Measurements from ENCODE around the gene BACE2. TPM values are rescaled to one million over a fixed set of nuclear protein-coding genes. Genes with fewer than 3 reads are reported as not detected.

The BACE2 gene
- total RNA-seq, 2 donors from 2014 or later = 0.37 to 1.4 TPM

DNA sequence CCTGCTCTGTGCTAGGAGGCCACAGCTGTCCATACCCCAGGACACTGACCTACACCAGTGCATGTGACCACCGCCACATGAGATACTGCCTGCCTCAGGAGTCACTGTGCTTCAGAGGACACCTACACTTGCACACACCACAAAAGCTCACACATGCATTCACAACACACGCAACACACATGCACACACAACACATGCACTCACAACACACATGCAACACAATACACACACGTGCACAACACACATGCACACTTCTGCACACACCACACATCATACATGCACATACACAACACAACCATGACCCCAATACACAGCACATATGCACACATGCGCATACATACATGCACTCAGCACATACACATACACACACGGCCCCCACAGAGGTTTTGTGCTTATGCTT, 28.7 kb upstream of the BACE2 start:
- Mint-ChIP-seq H3K27ac (no peak overlapping the region), H3K4me1 (no peaks in the 10 kb centered on the region), H3K36me3 (ENCODE audit: low read depth) (no peaks in the 10 kb centered on the region), H3K4me3 (no peak overlapping the region), H3K27me3 (peaks cover 50% of the 10 kb centered on the region)
- ATAC-seq (no peak), DNase-seq (no peak)
- no peaks in the 10 kb centered on the region for H3K9me3 ChIP-seq (ENCODE audit: control insufficient read depth, low read length, poor library complexity, severe bottlenecking)

DNA sequence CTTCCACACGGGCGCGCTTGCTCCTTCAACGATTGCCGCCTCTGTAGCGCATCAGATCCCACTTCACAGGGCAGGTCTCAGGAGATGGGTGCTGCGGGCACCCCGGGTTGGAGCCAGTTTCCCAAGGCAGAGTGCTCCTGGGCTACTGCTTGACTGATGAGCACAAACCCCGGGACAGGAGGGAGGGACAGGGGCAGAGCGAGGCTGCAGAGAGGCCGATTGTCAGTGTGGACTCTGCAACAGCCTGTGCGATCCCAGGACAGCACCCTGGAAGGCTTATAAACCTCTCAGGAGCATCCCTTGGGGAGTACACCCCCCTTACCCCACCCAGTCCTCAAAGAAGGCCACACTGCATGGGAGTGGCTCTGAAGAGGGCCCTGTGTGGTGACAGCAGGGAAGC, 28.0 kb upstream of the BACE2 start:
- DNase-seq = no peak
- H3K36me3 Mint-ChIP-seq (ENCODE audit: low read depth) = no peaks in the 10 kb centered on the region
- ATAC-seq = no peak

DNA sequence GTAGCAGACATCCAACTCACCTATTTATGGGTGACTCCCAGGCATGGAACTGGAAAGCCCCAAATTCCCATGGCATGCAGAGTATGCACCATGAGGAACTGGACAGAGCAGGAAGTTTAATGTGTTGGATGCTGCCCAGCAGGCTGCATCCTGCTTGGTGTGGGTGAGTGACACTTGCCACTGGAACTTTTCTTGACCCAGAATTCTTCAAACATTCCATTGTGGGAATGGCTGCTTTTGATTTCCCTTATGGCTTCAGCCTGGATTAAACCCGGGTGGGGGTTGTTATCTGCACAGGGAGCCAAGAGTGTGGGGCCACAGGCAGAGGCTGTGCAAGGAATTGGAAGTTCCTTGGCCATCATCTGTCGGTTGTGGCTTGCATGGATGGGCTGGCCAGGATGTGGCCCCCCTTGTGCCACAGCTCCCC, 26.9 kb upstream of the BACE2 start:
- Mint-ChIP-seq H3K36me3 (ENCODE audit: low read depth) (no peaks in the 10 kb centered on the region), H3K27ac (no peak overlapping the region), H3K27me3 (peaks cover 51% of the 10 kb centered on the region), H3K4me3 (no peak overlapping the region), H3K4me1 (no peaks in the 10 kb centered on the region)
- no peak for ATAC-seq
- H3K9me3 ChIP-seq (ENCODE audit: control insufficient read depth, low read length, poor library complexity, severe bottlenecking) = no peaks in the 10 kb centered on the region
- no peak for DNase-seq

More for the DNA sequence above, 28.0 kb upstream of the BACE2 start:
- H3K27ac Mint-ChIP-seq = no peak overlapping the region
- no peaks in the 10 kb centered on the region for H3K9me3 ChIP-seq (ENCODE audit: control insufficient read depth, low read length, poor library complexity, severe bottlenecking)
- no peaks in the 10 kb centered on the region for H3K4me1 Mint-ChIP-seq
- peaks cover 53% of the 10 kb centered on the region for H3K27me3 Mint-ChIP-seq
- H3K4me3 Mint-ChIP-seq = no peak overlapping the region

DNA sequence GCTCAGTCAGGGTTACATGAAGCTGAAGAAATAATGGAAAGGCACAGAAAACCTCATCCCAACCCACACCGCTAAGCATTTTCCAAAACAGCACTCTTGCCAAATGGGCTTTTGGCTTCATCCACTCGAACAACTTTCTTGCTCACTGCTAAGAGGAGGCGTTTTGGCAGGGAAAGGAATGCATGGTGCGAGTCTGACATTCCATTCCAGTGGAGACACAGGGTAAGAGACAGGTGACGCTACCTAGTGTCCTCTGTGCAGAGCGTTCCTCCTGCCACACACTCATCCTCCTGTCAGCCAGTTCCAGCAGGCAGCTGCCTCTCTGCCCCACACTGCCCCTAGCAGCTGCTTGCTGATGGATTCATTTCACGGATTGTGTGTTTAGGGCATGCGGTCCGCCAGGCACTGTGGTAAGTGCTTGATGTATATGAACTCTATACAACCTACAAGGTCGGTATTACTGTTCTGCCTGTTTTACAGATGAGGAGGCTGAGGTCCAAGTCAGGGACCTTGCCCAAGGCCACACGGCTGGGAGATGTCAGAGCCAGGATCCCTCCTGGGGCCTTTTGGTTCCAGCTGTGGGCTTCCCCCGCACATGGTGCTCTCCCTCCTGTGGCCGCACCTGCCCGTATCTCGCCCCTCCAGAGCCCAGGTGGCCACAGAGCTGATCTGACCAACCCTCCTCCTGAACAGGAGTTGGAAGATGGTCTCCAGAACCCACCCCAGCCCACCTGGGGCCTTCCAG, 25.7 kb upstream of the BACE2 start:
- no peaks in the 10 kb centered on the region for H3K4me1 Mint-ChIP-seq
- no peaks in the 10 kb centered on the region for H3K36me3 Mint-ChIP-seq (ENCODE audit: low read depth)
- ATAC-seq (no peak), DNase-seq (no peak)
- peaks cover 53% of the 10 kb centered on the region for H3K27me3 Mint-ChIP-seq
- H3K27ac Mint-ChIP-seq = no peak overlapping the region
- H3K4me3 Mint-ChIP-seq = no peak overlapping the region
- H3K9me3 ChIP-seq (ENCODE audit: control insufficient read depth, low read length, poor library complexity, severe bottlenecking) = no peaks in the 10 kb centered on the region

DNA sequence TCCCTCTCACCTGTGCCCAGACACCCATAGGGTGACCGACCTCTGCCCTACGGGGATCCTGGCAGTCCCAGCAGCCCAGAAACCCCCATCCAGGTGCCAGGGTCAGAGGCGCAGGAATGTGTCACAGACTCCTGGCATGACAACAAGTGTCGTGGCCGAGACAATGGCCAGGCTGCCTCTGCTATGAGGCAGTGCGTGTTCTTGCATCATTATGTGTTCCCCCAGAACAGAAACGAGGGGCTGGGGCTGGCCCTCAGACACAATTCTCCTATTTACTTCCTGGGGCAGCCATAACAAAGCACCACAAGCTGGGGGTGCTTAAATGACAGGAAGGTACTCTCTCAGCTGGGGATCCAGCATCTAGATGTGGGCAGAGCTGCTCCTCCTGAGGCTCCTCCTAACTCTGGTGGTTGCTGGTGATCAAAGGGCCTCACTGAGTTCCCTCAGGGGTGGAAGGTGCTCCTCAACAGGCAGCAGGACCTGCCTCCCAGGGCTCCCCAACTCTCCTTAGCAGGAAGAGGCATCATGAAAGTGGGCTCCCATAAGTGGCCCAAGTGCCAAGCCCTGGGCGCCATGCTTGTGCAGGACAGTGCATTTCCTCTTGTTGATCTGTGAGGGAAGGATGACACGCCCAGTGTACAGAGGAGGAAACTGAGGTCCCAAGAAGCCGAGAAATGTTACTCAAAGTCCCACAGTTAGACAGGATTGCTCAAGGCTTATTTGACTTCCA, 24.2 kb upstream of the BACE2 start:
- H3K9me3 ChIP-seq (ENCODE audit: control insufficient read depth, low read length, poor library complexity, severe bottlenecking) = no peaks in the 10 kb centered on the region

DNA sequence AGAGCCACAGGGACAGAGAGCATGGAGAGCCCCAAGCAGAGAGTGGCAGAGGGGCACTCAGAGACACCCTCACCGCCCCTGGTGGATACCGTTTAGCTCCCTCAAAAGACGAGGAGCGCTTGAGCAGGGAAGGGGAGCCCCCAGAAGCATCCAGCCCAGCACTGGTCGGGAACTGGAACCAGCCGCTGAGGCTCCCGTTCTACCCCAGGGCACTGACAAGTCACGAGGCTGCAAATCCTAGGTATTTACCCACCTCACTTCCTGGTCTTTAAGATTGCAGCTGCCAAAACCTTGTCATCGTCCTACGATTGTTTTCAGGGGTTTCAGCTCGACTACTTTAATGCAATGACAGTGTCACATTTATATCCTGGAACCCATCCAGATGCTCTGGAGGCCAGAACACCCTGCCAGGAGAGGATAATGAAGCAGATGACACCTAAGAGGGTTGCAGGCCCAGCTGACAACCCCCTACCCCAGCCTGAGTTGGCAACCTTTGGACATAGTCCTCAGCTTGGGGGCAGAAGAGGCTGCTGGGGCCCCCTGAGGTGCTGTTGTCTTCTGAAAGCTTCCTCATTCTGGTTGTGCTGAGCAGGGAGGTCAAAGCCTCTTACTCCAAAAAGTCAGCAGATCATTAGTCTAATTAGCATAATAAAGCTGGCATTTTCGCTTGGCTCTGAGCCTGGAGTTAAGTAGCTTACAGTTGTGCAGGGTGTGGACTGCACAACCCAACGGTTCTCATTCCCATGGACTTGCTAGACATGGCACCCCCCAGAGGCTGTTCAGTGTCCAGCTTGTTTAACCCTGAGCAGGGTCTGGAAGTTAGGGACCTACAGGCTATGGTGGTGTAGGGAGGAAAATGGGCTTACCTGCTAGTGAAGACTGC, 20.6 kb upstream of the BACE2 start:
- no peaks in the 10 kb centered on the region for H3K36me3 Mint-ChIP-seq (ENCODE audit: low read depth)
- ATAC-seq (no peak), DNase-seq (no peak)
- no peaks in the 10 kb centered on the region for H3K4me1 Mint-ChIP-seq
- peaks cover 40% of the 10 kb centered on the region for H3K27me3 Mint-ChIP-seq
- no peak overlapping the region for H3K4me3 Mint-ChIP-seq
- no peaks in the 10 kb centered on the region for H3K9me3 ChIP-seq (ENCODE audit: control insufficient read depth, low read length, poor library complexity, severe bottlenecking)
- H3K27ac Mint-ChIP-seq = no peak overlapping the region

More for the DNA sequence above, 24.2 kb upstream of the BACE2 start:
- no peaks in the 10 kb centered on the region for H3K36me3 Mint-ChIP-seq (ENCODE audit: low read depth)
- no peak for DNase-seq
- no peaks in the 10 kb centered on the region for H3K4me1 Mint-ChIP-seq
- H3K4me3 Mint-ChIP-seq = no peak overlapping the region
- peaks cover 53% of the 10 kb centered on the region for H3K27me3 Mint-ChIP-seq
- ATAC-seq = no peak
- H3K27ac Mint-ChIP-seq = no peak overlapping the region

DNA sequence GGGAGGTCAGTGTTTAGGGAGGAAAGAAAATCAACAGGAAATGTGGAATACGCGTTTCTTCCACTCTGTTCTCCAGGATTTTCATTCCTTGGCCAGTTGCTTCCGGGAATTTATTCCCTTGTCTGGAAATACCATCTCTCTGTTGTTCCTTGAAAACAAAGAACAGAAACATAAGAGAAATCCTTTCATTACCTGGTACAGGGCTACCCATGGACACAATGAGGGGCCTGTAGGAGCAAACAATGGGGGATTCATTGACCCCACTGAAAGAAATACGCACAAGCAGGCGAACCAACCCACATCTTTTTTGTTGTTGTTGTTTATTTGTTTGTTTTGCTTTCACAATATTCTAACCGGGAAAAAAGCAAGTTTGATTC, 20.0 kb upstream of the BACE2 start:
- Mint-ChIP-seq H3K27ac (no peak overlapping the region), H3K4me3 (no peak overlapping the region), H3K27me3 (peaks cover 34% of the 10 kb centered on the region), H3K36me3 (ENCODE audit: low read depth) (no peaks in the 10 kb centered on the region), H3K4me1 (no peaks in the 10 kb centered on the region)
- ATAC-seq (no peak), DNase-seq (no peak)
- H3K9me3 ChIP-seq (ENCODE audit: control insufficient read depth, low read length, poor library complexity, severe bottlenecking) = no peaks in the 10 kb centered on the region

DNA sequence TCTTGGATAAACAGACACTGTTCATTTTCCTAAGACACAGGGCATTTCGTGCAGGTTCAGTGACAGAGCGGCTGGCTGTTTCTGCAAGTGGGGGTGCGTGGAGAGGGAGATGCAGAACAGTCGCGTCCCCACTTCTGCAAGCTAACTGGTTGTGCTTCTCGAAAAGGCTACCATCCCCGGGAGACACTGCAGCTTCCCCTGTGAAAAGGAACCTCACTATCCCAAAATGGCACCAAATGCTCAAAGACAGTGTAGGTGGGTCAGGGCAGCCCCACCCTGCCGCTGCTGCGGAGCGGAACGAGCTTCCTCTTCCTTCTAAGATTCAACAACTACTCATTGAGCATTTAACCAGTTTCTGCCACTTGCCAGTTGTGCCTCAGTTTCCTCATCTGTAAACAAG, 19.2 kb upstream of the BACE2 start:
- H3K9me3 ChIP-seq (ENCODE audit: control insufficient read depth, low read length, poor library complexity, severe bottlenecking) = no peaks in the 10 kb centered on the region
- no peak for ATAC-seq
- Mint-ChIP-seq H3K4me1 (no peaks in the 10 kb centered on the region), H3K36me3 (ENCODE audit: low read depth) (no peaks in the 10 kb centered on the region), H3K27me3 (peaks cover 25% of the 10 kb centered on the region), H3K27ac (no peak overlapping the region), H3K4me3 (no peak overlapping the region)
- DNase-seq = no peak

DNA sequence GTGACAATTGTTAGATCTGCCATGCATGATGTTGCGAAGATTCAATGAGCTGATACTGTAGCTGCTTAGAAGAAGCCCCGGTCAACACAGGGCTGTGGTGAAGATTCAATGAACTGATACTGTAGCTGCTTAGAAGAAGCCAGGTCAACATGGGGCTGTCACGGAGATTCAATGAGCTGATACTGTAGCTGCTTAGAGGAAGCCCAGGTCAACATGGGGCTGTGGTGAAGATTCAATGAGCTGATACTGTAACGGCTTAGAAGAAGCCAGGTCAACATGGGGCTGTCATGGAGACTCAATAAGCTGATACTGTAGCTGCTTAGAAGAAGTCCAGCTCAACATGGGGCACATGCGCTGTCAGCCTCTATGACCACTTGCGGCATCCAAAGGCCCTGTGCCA, 18.8 kb upstream of the BACE2 start:
- peaks cover 21% of the 10 kb centered on the region for H3K27me3 Mint-ChIP-seq
- no peaks in the 10 kb centered on the region for H3K9me3 ChIP-seq (ENCODE audit: control insufficient read depth, low read length, poor library complexity, severe bottlenecking)
- H3K27ac Mint-ChIP-seq = no peak overlapping the region
- no peak for DNase-seq
- H3K4me1 Mint-ChIP-seq = no peaks in the 10 kb centered on the region
- no peak overlapping the region for H3K4me3 Mint-ChIP-seq
- H3K36me3 Mint-ChIP-seq (ENCODE audit: low read depth) = no peaks in the 10 kb centered on the region
- no peak for ATAC-seq

DNA sequence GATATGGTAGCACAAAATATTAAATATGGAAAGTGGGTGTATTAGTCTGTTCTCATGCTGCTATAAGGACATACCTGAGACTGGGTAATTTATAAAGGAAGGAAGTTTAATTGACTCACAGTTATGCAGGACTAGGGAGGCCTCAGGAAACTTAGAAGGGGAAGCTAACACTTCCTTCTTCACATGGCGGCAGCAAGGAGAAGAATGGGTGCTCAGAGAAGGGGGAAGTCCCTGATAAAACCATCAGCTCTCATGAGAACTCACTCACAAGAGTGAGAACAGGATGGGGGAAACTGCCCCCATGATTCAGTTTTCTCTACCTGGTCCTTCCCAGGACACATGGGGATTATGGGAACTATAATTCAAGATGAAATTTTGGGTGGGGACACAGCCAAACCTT, 15.8 kb upstream of the BACE2 start:
- DNase-seq = no peak
- Mint-ChIP-seq H3K36me3 (ENCODE audit: low read depth) (no peaks in the 10 kb centered on the region), H3K27ac (no peak overlapping the region), H3K4me3 (no peak overlapping the region), H3K4me1 (no peaks in the 10 kb centered on the region), H3K27me3 (no peaks in the 10 kb centered on the region)
- ATAC-seq = no peak
- H3K9me3 ChIP-seq (ENCODE audit: control insufficient read depth, low read length, poor library complexity, severe bottlenecking) = no peaks in the 10 kb centered on the region

DNA sequence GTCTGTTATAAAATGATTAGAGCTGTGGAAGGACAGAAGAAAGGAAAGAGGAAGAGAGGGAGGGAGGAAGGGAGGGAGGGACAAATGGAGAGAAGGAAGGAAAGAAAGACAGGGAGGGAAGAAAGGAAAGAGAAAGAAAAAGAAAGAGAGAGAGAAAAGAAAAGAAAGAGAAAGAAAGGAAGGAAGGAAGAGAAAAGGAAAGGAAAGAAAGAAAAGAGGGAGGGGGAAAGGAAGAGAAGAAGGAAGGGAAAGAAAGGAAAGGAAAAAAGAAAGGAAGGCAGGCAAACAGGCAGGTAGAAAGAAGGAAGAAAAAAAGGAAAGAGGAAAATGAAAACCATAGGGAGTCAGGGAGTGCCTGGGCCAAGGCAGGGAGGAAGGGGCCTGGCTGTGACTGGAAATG, 14.5 kb upstream of the BACE2 start:
- H3K4me3 Mint-ChIP-seq = no peak overlapping the region
- H3K36me3 Mint-ChIP-seq (ENCODE audit: low read depth) = no peaks in the 10 kb centered on the region

DNA sequence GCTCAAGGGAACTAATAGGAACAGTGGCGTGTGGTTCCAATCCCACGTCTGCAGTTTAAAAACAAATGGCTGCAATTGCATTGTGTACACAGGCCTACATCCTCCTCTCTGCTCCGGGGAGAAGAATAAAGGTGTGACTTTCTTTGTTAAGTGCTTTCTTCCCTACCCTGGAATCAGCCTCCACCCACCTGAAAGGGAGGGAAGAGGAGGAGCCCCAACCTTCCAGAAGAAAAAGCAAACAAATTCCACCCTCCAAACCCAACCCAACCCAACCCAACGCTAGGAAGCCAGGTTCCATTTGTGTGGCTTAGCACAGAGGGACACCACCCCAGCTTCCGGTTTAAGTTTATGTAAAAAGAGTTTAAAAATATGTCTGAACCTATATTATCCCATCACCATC, 11.8 kb upstream of the BACE2 start:
- ATAC-seq = no peak
- Mint-ChIP-seq H3K4me3 (no peak overlapping the region), H3K4me1 (no peaks in the 10 kb centered on the region), H3K27ac (no peak overlapping the region), H3K27me3 (peaks cover 7% of the 10 kb centered on the region), H3K36me3 (ENCODE audit: low read depth) (no peaks in the 10 kb centered on the region)
- no peaks in the 10 kb centered on the region for H3K9me3 ChIP-seq (ENCODE audit: control insufficient read depth, low read length, poor library complexity, severe bottlenecking)
- no peak for DNase-seq

More for the DNA sequence above, 14.5 kb upstream of the BACE2 start:
- DNase-seq (no peak), ATAC-seq (no peak)
- H3K9me3 ChIP-seq (ENCODE audit: control insufficient read depth, low read length, poor library complexity, severe bottlenecking) = no peaks in the 10 kb centered on the region
- Mint-ChIP-seq H3K4me1 (no peaks in the 10 kb centered on the region), H3K27ac (no peak overlapping the region), H3K27me3 (no peaks in the 10 kb centered on the region)

DNA sequence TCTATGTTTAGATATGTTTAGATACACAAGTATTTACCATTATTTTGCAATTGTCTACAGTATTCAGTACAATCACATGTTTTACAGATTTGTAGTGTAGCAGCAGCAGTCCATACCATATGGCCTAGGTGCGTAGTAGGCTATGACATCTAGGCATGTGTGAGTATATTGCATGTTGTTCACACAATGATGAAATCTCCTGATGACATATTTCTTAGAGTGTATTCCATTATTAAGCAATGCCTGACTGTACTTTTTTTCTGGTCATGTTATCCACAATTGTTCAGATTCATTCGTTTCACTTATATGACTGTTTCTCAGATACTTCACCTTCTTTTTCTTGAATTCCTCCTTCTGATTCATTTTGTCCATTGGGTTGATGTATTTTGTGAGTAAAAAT, 9.9 kb upstream of the BACE2 start:
- H3K4me1 Mint-ChIP-seq = no peaks in the 10 kb centered on the region
- DNase-seq (no peak), ATAC-seq (no peak)
- peaks cover 17% of the 10 kb centered on the region for H3K27me3 Mint-ChIP-seq
- H3K36me3 Mint-ChIP-seq (ENCODE audit: low read depth) = no peaks in the 10 kb centered on the region
- no peak overlapping the region for H3K4me3 Mint-ChIP-seq
- no peak overlapping the region for H3K27ac Mint-ChIP-seq
- no peaks in the 10 kb centered on the region for H3K9me3 ChIP-seq (ENCODE audit: control insufficient read depth, low read length, poor library complexity, severe bottlenecking)

All from T-helper 17 cell (primary cell).